Hematopoietic multipotent progenitor cell (in vitro differentiated cells): ENCODE measurements around the gene GTPBP4. TPM values are rescaled to one million over a fixed set of nuclear protein-coding genes. Genes with fewer than 3 reads are reported as not detected.
A peak's percentile ranks its signal among the peaks of the same experiment; 100 is the strongest.

ENCODE experiments used
- DNase-seq, 3 donors: peaks; one replicate each; pipeline ENCODE4 v3.0.0-alpha.2; 2011 to 2015; ENCODE audit warnings: low read depth in 2 of 3, low spot score in 2 of 3
- total RNA-seq: library from RNA; depleted of rRNA; stranded (reverse); fragments of >200 nt; gene quantifications from one replicate; pipeline ENCODE4 v1.2.3, GENCODE V29; 2012

Gene GTPBP4
- total RNA-seq, 1 donor = 15.9 TPM

DNA sequence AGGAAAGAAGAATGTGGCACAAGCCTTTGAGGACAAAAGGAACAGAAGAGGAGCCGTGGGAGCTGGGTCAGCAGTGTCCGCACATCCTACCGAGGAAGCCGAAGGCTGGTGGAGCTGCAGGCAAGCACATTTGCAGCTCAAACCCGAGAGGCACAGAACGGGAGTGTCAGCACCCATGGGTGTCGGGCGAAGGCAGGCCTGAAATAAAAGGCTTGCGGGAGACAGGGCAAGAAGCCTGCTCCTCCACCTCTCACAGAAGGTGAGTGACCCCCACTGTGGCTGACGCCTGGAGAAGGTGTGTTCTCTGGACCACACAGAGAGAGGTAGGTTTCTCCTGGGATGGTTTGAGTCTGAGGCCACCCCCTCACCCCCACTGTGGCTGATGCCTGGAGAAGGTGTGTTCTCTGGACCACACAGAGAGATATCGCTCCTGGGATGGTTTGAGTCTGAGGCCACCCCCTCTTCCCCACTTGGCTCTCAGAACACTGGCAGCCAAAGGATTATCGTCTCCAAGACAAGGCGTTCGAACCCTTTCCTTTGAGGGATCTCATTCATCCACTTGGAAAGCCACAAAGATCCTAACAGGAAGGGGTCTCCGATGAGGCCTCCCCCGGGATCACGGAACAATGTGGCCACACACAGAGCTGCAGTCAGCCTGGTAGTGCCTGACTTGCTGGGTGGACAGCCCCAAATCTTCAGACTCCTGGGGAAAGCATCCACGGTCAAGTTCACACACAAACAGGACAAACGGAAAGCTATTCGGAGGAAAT, 21.6 kb upstream of the GTPBP4 start:
- DNase-seq = no peak

GRCh38 chr10:968546-969199, 19.6 kb upstream of the GTPBP4 start:
- DNase-seq = no peak

- no peak for DNase-seq
These were observed 18.6 kb upstream of the GTPBP4 start for GRCh38 chr10:969473-970150.

- DNase-seq = no peak
These were observed 17.7 kb upstream of the GTPBP4 start for GRCh38 chr10:970311-971149.

GRCh38 chr10:971150-971542, 17.1 kb upstream of the GTPBP4 start:
- no peak for DNase-seq

DNA sequence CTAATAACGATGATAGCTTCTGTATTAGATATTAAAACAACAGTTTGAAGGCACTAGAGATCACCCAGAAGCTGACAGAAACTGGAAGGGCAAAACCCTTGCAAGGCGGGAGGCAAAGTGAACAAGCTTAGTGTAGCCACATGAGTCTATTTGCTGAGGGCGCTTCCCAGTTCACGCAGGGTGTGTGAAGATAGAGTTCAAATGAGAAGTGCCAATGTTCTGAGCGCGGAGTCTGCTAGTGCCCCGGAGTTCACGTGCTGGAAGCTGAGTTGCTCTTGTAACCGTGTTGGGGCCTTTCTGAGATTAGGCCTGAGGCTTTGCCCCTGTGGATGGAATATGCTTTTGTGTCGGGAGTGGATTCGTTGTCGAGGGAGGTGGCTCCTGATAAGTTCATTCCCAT, 16.6 kb upstream of the GTPBP4 start:
- no peak for DNase-seq

- no peak for DNase-seq
These were observed 15.5 kb upstream of the GTPBP4 start for GRCh38 chr10:972763-973162.

- DNase-seq = no peak
These were observed 14.0 kb upstream of the GTPBP4 start for GRCh38 chr10:974038-974784.

GRCh38 chr10:974785-975074, 13.5 kb upstream of the GTPBP4 start:
- DNase-seq = no peak

GRCh38 chr10:976316-976715, 11.9 kb upstream of the GTPBP4 start:
- DNase-seq = no peak

DNA sequence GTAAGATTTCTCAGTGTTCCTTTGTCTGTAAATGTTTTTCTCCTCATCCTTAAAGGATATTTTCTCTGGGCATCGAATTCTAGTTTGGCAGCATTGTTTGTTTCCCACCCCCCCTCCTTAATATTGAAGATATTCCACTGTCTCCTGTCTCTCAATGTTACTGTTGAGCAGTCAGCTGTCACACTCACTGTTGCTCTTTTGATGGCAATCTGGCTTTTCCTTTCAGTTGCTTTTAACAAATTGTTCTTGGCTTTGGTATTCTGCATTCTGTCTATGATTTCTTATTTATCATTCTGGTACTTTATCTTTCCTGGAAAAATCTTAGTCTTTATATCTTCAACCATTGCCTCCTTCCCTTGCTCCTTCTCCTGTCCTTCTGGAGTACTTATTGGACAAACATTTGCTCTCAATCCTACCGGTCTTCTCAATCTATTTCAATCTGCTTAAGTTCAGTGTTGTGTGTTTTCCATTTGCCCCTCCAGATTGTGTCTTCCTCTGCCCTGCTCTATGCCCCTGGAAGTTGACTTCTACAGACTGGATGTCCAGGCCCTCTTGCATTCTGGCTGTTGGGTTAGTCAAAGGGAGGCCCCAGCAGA, 9.3 kb upstream of the GTPBP4 start:
- peak in 1 of 3 donors; percentile 26 for DNase-seq

DNA sequence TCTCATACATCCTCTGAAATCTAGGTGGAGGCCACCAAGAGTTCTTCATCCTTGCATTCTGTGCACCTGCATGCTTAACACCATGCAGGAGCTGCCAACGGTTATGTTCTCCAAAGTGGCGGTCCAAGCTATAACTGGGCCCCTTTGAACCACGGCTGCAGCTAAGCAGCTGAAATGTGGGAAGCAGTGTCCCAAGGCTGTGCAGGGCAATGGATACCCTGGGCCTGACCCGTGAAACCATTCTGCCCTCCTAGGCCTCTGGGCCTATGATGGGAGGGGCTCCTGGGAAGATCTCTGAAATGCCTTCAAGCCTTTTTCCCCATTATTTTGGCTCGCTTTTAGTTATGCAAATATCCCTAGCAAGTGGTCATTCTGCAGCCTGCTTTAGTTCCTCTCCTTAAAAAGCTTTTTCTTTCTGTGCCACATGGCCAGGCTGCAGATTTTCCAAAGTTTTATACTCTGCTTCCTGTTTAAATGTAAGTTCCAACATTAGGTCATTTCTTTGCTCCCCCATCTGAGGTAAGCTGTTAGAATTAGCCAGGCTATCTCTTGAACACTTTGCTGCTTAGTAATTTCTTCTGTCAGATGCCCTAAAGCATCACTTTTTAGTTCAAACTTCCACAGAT, 7.7 kb upstream of the GTPBP4 start:
- DNase-seq = no peak

- DNase-seq = no peak
These were observed 4.8 kb upstream of the GTPBP4 start for GRCh38 chr10:983401-983800.

GRCh38 chr10:983971-984655, 4.1 kb upstream of the GTPBP4 start:
- no peak for DNase-seq

GRCh38 chr10:985361-985760, 2.9 kb upstream of the GTPBP4 start:
- no peak for DNase-seq

- DNase-seq = no peak
These were observed 2.0 kb upstream of the GTPBP4 start for GRCh38 chr10:986137-986825.

DNA sequence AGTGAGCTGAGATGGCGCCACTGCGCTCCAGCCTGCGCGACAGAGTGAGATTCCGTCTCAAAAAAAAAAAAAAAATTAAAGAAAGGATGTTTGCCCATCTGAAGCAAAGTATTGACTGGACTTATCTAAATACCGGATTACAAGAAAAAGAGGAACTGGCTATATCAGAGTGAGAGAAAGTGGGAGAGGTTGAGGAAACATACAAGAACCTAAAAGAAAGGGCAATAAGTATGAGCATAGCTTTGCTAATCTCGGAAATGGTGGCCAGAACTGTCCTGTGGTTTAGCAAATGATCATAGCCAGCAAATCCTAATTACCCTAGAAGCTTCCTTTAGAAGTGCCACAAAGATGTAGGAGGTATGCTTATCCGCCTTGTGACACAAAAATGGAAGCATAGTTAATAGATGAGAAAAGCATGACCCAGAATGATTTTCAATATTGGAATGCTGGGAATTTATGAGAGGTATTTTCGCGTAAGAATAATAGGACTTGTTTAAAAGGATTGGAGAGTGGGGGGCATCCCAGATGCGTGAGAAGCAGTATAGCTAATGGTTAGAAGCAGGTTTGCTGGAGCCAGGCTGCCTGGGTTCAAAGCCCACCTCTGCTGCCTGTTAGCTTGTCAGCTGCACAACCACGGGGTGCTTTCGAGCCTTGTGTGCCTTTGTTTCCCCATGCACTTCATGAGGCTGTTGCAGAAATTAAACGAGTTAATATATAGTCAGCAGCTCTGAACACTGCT, 1.2 kb upstream of the GTPBP4 start:
- peak in 1 of 3 donors; percentile 18 for DNase-seq

- DNase-seq = no peak
These were observed 689 bp upstream of the GTPBP4 start for GRCh38 chr10:987620-987869.
